Ovary (tissue), 3 donors: ENCODE measurements around the gene PIAS1.

Experiments used
- CTCF ChIP-seq, 3 donors: fragments of 450-650 bp in 2 of 3; fragments of 200-600 bp in 1 of 3; IDR thresholded peaks; one replicate each; pipeline versions ENCODE4 v1.5.1 to v1.8.0; 2016 to 2022; ENCODE audit warnings: antibody characterized with exemption in 3 of 3, mild to moderate bottlenecking in 1 of 3
- POLR2A ChIP-seq: fragments of 450-650 bp; IDR thresholded peaks from one replicate; pipeline ENCODE4 v1.6.1; 2017; ENCODE audit warnings: antibody characterized with exemption, mild to moderate bottlenecking, moderate library complexity
- donor health status: DM: no; HTN: no; CAD: no.

GRCh38 chr15:68201879-68202261 is 147.8 kb downstream of the PIAS1 start:
- TF ChIP-seq POLR2A (no peak), CTCF (IDR thresholded peaks at IDR 0.05) (no peak)
